Measurements from ENCODE around the gene ZNF593. TPM values are rescaled to one million over a fixed set of nuclear protein-coding genes. Genes with fewer than 3 reads are reported as not detected.

The ZNF593 gene
- polyA plus RNA-seq, 4 donors: 27.7 to 152 (median 94.7) TPM

GRCh38 chr1:26156285-26157038 is 13.2 kb upstream of the ZNF593 start:
- no peaks in the 10 kb centered on the region for H3K9me3 ChIP-seq (ENCODE audit: control insufficient read depth in 2 of 2, insufficient read depth in 1 of 2, low read depth in 1 of 2, low read length in 1 of 2)
- WGBS, 3 donors: 26 to 34% (median 31%) methylated on average over 11 to 12 of the region's 12 CpGs
- H3K27me3 ChIP-seq (ENCODE audit: control insufficient read depth in 3 of 3, insufficient read depth in 3 of 3, low read length in 3 of 3): peaks cover 0 to 39% (median 9%) of the 10 kb centered on the region in 3 donors
- H3K27ac ChIP-seq (ENCODE audit: low read depth in 1 of 3, low read length in 2 of 3): peak overlapping the region in 1 of 3 donors; percentile 46
- no peaks in the 10 kb centered on the region for H3K36me3 ChIP-seq (ENCODE audit: control insufficient read depth in 3 of 3, insufficient read depth in 2 of 3, low read depth in 1 of 3, low read length in 3 of 3)
- peaks cover 0 to 6% (median 0%) of the 10 kb centered on the region in 3 donors for H3K4me1 ChIP-seq (ENCODE audit: control insufficient read depth in 3 of 3, insufficient read depth in 2 of 3, low read depth in 1 of 3, low read length in 2 of 3)
- no peak overlapping the region for H3K4me3 ChIP-seq (ENCODE audit: low read depth in 1 of 3, low read length in 3 of 3)
- no peak for FAIRE-seq
- no peak for DNase-seq

DNA sequence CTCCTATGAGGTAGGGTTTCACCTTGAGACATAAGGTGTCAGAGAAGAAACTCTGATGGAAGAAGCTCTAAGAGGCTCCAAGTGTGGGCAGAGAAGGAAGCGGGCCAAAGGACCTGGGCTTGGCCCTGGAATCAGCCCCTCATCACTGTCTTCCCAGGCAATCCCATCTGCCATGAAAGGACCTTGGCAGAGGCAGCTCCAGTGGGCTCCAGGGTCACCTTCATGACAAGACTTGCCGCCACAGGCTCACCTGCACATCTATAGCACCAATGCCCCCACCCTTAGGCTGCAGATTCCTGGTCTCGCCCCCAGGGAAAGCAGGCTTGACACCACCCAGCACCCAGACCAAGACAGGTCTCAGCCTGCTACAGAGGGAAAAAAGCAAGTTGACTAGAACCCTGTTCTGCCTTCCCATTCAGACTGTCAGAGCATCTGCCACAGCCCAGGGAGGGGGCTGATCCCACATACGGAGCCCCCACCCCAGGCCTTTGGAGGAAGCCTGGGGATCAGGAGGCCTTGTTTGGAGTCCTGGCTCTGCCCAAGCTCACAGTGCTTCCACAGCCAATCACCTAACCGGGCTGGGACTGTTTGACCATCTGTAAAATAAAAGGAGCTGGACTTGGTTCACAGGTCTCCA is 11.3 kb upstream of the ZNF593 start:
- 77 to 96% (median 85%) methylated on average over 5 of the region's 5 CpGs for WGBS, 3 donors
- H3K9me3 ChIP-seq (ENCODE audit: control insufficient read depth in 2 of 2, insufficient read depth in 1 of 2, low read depth in 1 of 2, low read length in 1 of 2): no peaks in the 10 kb centered on the region
- peaks cover 4 to 53% (median 14%) of the 10 kb centered on the region in 3 donors for H3K27me3 ChIP-seq (ENCODE audit: control insufficient read depth in 3 of 3, insufficient read depth in 3 of 3, low read length in 3 of 3)
- DNase-seq (no peak), FAIRE-seq (no peak)
- no peaks in the 10 kb centered on the region for H3K36me3 ChIP-seq (ENCODE audit: control insufficient read depth in 3 of 3, insufficient read depth in 2 of 3, low read depth in 1 of 3, low read length in 3 of 3)
- no peak overlapping the region for H3K27ac ChIP-seq (ENCODE audit: low read depth in 1 of 3, low read length in 2 of 3)
- H3K4me3 ChIP-seq (ENCODE audit: low read depth in 1 of 3, low read length in 3 of 3): no peak overlapping the region
- peaks cover 0 to 12% (median 0%) of the 10 kb centered on the region in 3 donors for H3K4me1 ChIP-seq (ENCODE audit: control insufficient read depth in 3 of 3, insufficient read depth in 2 of 3, low read depth in 1 of 3, low read length in 2 of 3)

DNA sequence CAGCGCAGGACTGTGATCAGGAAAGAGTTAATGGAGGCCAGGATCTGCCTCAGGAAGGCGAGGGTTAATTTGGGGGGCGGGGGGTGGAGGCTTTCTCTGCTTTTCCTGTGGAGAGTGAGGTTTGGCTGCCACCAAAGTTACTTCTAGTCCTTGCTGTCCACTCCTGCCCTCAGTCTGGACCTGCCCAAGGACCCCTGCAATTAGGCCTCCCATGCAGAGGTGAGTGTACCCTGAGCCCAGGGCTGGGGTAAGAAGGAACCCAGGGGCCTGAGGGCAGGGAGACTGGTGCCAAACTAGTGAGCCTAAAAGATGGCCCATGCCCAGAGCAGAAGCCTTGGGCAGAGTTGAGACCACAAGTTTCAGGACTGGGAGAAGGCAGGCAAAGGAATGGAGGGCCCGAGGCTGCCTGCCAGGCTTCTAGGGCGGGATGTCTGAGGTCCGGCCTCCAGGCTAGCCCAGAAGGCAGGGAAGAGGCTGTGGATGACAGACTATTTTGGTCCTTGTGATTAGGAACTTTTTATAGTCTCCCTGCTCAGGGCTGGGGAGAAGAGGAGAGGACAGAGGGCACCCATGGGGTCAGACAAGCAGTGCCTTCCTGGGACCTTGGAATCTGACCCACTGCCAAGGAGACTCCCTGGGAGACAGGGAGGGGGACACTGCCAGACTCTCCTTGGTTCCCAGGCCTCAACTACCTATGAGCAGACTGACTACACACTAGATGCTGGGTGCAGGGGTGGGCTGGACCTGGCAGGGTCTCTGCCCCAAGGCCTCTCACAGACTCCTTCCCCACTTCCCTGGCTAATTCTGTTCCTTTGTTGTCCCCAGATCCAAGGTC is 10.6 kb upstream of the ZNF593 start, which contains the start of gene FAM110D:
FAM110D (plus strand) TSS at position 172 of the 835 bp plus-strand sequence. CDS start 2,213 bp downstream, outside the sequence.
- WGBS, 3 donors: 59 to 73% (median 68%) methylated on average over 6 of the region's 6 CpGs
- Histone ChIP-seq H3K4me1 (ENCODE audit: control insufficient read depth in 3 of 3, insufficient read depth in 2 of 3, low read depth in 1 of 3, low read length in 2 of 3) (peaks cover 0 to 16% (median 0%) of the 10 kb centered on the region in 3 donors), H3K27ac (ENCODE audit: low read depth in 1 of 3, low read length in 2 of 3) (no peak within 1 kb of the TSS), H3K27me3 (ENCODE audit: control insufficient read depth in 3 of 3, insufficient read depth in 3 of 3, low read length in 3 of 3) (peaks cover 4 to 59% (median 14%) of the 10 kb centered on the region in 3 donors), H3K4me3 (ENCODE audit: low read depth in 1 of 3, low read length in 3 of 3) (peak within 1 kb of the TSS in 1 of 3 donors; percentile 10), H3K9me3 (ENCODE audit: control insufficient read depth in 2 of 2, insufficient read depth in 1 of 2, low read depth in 1 of 2, low read length in 1 of 2) (no peaks in the 10 kb centered on the region), H3K36me3 (ENCODE audit: control insufficient read depth in 3 of 3, insufficient read depth in 2 of 3, low read depth in 1 of 3, low read length in 3 of 3) (no peaks in the 10 kb centered on the region)
- no peak for FAIRE-seq
- DNase-seq: no peak

DNA sequence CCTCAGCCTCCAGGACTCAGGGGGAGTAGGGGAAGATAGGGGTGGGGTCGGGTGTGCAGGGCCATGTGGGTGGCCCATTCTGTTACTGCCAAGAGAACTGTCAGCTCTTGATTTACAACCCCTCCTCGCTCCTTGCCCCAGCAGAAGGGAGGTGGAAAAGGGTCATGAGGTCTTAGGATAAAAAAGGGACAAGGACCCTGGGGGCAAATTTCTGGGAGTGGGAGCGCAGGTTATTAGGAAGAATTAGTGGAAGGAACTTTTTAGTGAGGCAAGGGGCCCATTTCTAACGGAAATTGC is 10.0 kb upstream of the ZNF593 start:
- H3K27me3 ChIP-seq (ENCODE audit: control insufficient read depth in 3 of 3, insufficient read depth in 3 of 3, low read length in 3 of 3): peaks cover 4 to 59% (median 14%) of the 10 kb centered on the region in 3 donors
- no peaks in the 10 kb centered on the region for H3K9me3 ChIP-seq (ENCODE audit: control insufficient read depth in 2 of 2, insufficient read depth in 1 of 2, low read depth in 1 of 2, low read length in 1 of 2)
- no peak for FAIRE-seq
- no peaks in the 10 kb centered on the region for H3K36me3 ChIP-seq (ENCODE audit: control insufficient read depth in 3 of 3, insufficient read depth in 2 of 3, low read depth in 1 of 3, low read length in 3 of 3)
- no peak for DNase-seq
- WGBS, 3 donors: 54 to 69% (median 64%) methylated on average over 4 of the region's 4 CpGs
- peaks cover 0 to 20% (median 0%) of the 10 kb centered on the region in 3 donors for H3K4me1 ChIP-seq (ENCODE audit: control insufficient read depth in 3 of 3, insufficient read depth in 2 of 3, low read depth in 1 of 3, low read length in 2 of 3)
- H3K27ac ChIP-seq (ENCODE audit: low read depth in 1 of 3, low read length in 2 of 3): no peak overlapping the region
- peak overlapping the region in 1 of 3 donors; percentile 10 for H3K4me3 ChIP-seq (ENCODE audit: low read depth in 1 of 3, low read length in 3 of 3)

DNA sequence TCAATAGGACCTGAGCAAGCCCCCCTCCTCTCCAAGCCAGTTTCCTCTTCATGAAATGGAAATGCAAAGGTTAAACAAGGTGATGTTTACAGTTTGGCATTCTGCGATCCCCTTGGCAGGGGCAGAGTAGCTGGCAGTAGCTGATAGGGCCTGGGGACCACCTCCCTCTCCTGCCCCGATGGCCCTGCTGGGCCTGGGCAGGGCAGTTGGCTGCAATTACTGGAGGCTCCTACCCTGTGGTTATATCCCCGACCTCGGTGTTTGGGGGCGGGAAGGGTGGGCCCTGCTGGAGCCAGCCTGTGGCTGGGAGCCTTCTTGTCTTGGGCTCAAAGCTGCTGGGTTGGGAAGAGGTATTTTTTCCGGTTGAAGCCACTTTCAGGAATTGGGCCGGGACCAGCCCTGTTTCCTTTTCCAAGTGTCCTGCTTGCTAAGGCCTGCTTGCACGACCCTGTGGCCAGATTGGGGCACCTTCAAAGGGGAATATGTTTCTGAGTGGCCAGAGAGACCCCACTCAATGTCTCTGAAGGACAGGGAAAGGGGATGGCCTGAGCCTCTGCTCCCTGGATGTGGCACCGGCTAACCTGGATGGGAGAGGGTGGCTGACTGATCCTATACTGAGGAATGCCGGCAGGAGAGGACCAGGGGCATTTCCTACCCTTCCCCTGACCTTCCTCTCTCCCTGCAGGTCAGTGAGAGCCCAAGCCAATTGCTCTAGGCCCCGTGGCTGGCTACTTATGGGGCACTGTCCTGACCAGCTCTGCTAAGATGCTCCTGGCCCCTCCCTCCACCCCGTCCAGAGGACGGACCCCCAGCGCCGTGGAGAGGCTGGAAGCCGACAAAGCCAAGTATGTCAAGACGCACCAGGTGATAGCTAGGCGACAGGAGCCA is 8.9 kb upstream of the ZNF593 start:
- Histone ChIP-seq H3K4me3 (ENCODE audit: low read depth in 1 of 3, low read length in 3 of 3) (peak overlapping the region in 2 of 3 donors; percentile 40 to 49), H3K4me1 (ENCODE audit: control insufficient read depth in 3 of 3, insufficient read depth in 2 of 3, low read depth in 1 of 3, low read length in 2 of 3) (peaks cover 0 to 20% (median 0%) of the 10 kb centered on the region in 3 donors), H3K27ac (ENCODE audit: low read depth in 1 of 3, low read length in 2 of 3) (no peak overlapping the region), H3K36me3 (ENCODE audit: control insufficient read depth in 3 of 3, insufficient read depth in 2 of 3, low read depth in 1 of 3, low read length in 3 of 3) (no peaks in the 10 kb centered on the region), H3K27me3 (ENCODE audit: control insufficient read depth in 3 of 3, insufficient read depth in 3 of 3, low read length in 3 of 3) (peaks cover 4 to 51% (median 10%) of the 10 kb centered on the region in 3 donors), H3K9me3 (ENCODE audit: control insufficient read depth in 2 of 2, insufficient read depth in 1 of 2, low read depth in 1 of 2, low read length in 1 of 2) (no peaks in the 10 kb centered on the region)
- FAIRE-seq: no peak
- no peak for DNase-seq
- WGBS, 3 donors: 44 to 61% (median 56%) methylated on average over 18 of the region's 18 CpGs

GRCh38 chr1:26161415-26162219 is 8.1 kb upstream of the ZNF593 start:
- no peak overlapping the region for H3K27ac ChIP-seq (ENCODE audit: low read depth in 1 of 3, low read length in 2 of 3)
- 1 to 3% (median 2%) methylated on average over 89 to 98 of the region's 98 CpGs for WGBS, 3 donors
- H3K27me3 ChIP-seq (ENCODE audit: control insufficient read depth in 3 of 3, insufficient read depth in 3 of 3, low read length in 3 of 3): peaks cover 4 to 43% (median 8%) of the 10 kb centered on the region in 3 donors

DNA sequence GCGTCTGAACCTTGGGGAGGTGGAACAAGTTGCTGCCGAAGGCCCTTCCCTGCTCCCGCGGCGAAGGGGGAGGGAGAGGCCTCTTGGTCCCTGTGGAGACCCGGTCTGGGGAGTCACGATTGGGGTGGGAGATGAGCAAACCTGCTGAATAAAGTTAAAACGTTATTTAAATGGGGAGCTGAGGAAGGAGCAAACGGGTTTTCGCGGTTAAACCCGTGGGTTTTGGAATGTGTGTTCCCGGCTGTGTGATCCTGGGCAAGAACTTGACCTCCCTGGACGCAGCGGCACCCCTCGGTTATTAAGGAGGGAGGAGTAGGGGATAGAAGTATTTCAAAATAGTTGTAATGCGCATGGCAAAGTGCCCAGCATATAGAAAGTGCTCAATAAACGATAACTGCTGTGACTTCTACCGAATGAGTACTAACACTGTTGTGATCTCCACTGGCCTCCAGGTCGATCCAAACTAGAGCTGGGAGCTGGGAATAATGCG is 7.4 kb upstream of the ZNF593 start:
- Histone ChIP-seq H3K4me3 (ENCODE audit: low read depth in 1 of 3, low read length in 3 of 3) (peak overlapping the region in 2 of 3 donors; percentile 33 to 49), H3K9me3 (ENCODE audit: control insufficient read depth in 2 of 2, insufficient read depth in 1 of 2, low read depth in 1 of 2, low read length in 1 of 2) (no peaks in the 10 kb centered on the region), H3K36me3 (ENCODE audit: control insufficient read depth in 3 of 3, insufficient read depth in 2 of 3, low read depth in 1 of 3, low read length in 3 of 3) (no peaks in the 10 kb centered on the region), H3K4me1 (ENCODE audit: control insufficient read depth in 3 of 3, insufficient read depth in 2 of 3, low read depth in 1 of 3, low read length in 2 of 3) (peaks cover 0 to 20% (median 0%) of the 10 kb centered on the region in 3 donors), H3K27me3 (ENCODE audit: control insufficient read depth in 3 of 3, insufficient read depth in 3 of 3, low read length in 3 of 3) (peaks cover 4 to 41% (median 8%) of the 10 kb centered on the region in 3 donors), H3K27ac (ENCODE audit: low read depth in 1 of 3, low read length in 2 of 3) (no peak overlapping the region)
- WGBS, 3 donors: 18 to 30% (median 24%) methylated on average over 21 of the region's 21 CpGs
- DNase-seq: no peak
- FAIRE-seq: no peak

More at GRCh38 chr1:26161415-26162219, 8.1 kb upstream of the ZNF593 start:
- H3K4me1 ChIP-seq (ENCODE audit: control insufficient read depth in 3 of 3, insufficient read depth in 2 of 3, low read depth in 1 of 3, low read length in 2 of 3): peaks cover 0 to 20% (median 0%) of the 10 kb centered on the region in 3 donors
- H3K9me3 ChIP-seq (ENCODE audit: control insufficient read depth in 2 of 2, insufficient read depth in 1 of 2, low read depth in 1 of 2, low read length in 1 of 2): no peaks in the 10 kb centered on the region
- no peaks in the 10 kb centered on the region for H3K36me3 ChIP-seq (ENCODE audit: control insufficient read depth in 3 of 3, insufficient read depth in 2 of 3, low read depth in 1 of 3, low read length in 3 of 3)
- H3K4me3 ChIP-seq (ENCODE audit: low read depth in 1 of 3, low read length in 3 of 3): peak overlapping the region; percentile 33 to 49 (median 40)
- DNase-seq (peak; percentile 23 to 81), FAIRE-seq (no peak)

Data from small intestine (tissue), 7 donors.